Progenitor cell of endocrine pancreas (in vitro differentiated cells): Measurements from ENCODE around the gene MS4A2. TPM values are rescaled to one million over a fixed set of nuclear protein-coding genes. Genes with fewer than 3 reads are reported as not detected.
"Not testable (repeated sequence)": the region's sequence is repeated elsewhere in the genome, so short reads cannot be mapped to it uniquely, and the experiment has no call there.

Experiments
- DNase-seq: peaks from one replicate; pipeline ENCODE4 v3.0.0; 2021; ENCODE audit warnings: low spot score; ENCODE audit not compliant: unreplicated experiment
- H3K27ac Mint-ChIP-seq: 2 replicates; pipeline ENCODE4 v1.8.0; 2021; ENCODE audit warnings: mild to moderate bottlenecking, moderate library complexity, mixed read lengths
- H3K27me3 Mint-ChIP-seq: 2 replicates; pipeline ENCODE4 v1.8.0; 2021; ENCODE audit warnings: mixed read lengths
- H3K36me3 Mint-ChIP-seq: 2 replicates; pipeline ENCODE4 v1.8.0; 2022; ENCODE audit warnings: mixed read lengths; ENCODE audit not compliant: insufficient read depth
- H3K4me1 Mint-ChIP-seq: 2 replicates; pipeline ENCODE4 v1.8.0; 2021; ENCODE audit warnings: low read depth, mixed read lengths
- H3K4me3 Mint-ChIP-seq: 2 replicates; pipeline ENCODE4 v1.8.0; 2021; ENCODE audit warnings: low read depth, mild to moderate bottlenecking, moderate library complexity, mixed read lengths
- H3K9me3 Mint-ChIP-seq: 2 replicates; pipeline ENCODE4 v1.8.0; 2021; ENCODE audit warnings: low read depth, mixed read lengths
- total RNA-seq: library from RNA; stranded (reverse); gene quantifications from 2 replicates; pipeline ENCODE4 v1.2.1, GENCODE V29; 2021
- TF ChIP-seq, protein P1 (sequence below): fragments of 200-600 bp; sonication (generic); IDR thresholded peaks from one replicate; pipeline ENCODE4 v1.5.0; 2021; ENCODE audit warnings: antibody characterized with exemption, mild to moderate bottlenecking; ENCODE audit not compliant: unreplicated experiment

Gene MS4A2
- total RNA-seq, 1 donor from 2014 or later: not detected

DNA sequence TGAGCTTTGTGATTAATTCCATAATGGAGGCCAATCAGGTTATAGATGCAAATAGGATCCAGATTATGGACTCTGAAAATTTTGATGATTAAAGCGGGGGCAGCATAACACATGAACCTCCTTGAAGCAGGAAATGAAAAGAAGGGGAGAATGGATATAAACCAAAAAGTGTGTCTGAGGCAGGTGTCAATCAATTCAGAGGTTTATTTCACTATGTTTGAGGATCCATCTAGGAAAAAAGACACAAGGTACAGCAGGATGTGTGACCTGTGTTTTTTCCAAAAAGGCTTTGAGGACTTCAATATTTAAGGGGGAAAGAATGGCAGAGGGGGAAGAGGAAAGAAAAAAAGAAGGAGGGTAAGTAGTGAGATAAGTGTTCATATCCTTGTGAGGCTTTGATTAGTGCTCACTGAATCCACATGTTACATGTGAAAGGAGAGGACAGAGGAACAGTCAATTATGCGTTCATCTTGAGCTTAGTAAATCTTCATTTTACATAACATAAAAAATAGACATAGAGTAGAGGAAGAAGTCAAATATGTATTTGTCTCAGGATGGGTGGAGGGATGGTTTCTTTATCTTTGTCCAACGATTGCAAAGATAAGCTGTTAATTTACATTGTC lies 34.1 kb downstream of the MS4A2 start:
- Mint-ChIP-seq H3K9me3 (peaks cover 13% of the 10 kb centered on the region), H3K27ac (no peak overlapping the region), H3K4me1 (peaks cover 10% of the 10 kb centered on the region), H3K4me3 (no peak overlapping the region), H3K36me3 (peaks cover 3% of the 10 kb centered on the region), H3K27me3 (no peaks in the 10 kb centered on the region)
- TF ChIP-seq, protein P1, sequence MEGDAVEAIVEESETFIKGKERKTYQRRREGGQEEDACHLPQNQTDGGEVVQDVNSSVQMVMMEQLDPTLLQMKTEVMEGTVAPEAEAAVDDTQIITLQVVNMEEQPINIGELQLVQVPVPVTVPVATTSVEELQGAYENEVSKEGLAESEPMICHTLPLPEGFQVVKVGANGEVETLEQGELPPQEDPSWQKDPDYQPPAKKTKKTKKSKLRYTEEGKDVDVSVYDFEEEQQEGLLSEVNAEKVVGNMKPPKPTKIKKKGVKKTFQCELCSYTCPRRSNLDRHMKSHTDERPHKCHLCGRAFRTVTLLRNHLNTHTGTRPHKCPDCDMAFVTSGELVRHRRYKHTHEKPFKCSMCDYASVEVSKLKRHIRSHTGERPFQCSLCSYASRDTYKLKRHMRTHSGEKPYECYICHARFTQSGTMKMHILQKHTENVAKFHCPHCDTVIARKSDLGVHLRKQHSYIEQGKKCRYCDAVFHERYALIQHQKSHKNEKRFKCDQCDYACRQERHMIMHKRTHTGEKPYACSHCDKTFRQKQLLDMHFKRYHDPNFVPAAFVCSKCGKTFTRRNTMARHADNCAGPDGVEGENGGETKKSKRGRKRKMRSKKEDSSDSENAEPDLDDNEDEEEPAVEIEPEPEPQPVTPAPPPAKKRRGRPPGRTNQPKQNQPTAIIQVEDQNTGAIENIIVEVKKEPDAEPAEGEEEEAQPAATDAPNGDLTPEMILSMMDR: no peak
- DNase-seq: no peak

DNA sequence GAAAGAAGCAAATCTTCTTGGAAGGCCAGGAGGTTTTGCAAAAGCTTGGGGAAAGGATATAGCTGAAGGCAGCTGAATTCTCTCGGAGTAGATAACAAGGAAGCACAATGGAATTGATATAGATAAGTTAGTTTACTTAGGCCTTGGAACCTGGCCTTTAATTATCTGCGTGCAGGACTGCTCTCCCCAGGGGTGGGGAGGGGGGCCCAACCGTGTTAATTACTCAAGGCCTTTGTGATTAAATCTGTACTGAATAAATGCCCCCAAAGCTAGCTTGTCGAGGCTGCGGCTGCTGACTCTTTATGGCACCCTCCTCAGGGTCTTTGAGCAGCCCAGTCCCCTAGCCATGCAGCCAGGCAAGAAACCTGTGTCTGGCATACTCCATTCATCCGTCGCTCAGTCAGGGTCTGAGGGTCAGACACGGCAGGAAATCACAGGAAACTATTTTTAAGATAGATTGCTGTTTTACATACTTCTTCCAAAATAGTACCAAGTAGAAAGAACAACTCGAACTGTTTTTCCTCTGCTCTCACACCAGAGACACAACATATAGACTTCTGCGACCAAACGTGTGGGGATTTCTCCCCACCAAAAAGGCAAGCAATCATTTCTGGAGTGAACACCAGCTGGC lies 36.5 kb downstream of the MS4A2 start:
- no peak overlapping the region for H3K4me3 Mint-ChIP-seq
- no peak overlapping the region for H3K27ac Mint-ChIP-seq
- peaks cover 19% of the 10 kb centered on the region for H3K9me3 Mint-ChIP-seq
- TF ChIP-seq, protein P1: no peak
- peaks cover 10% of the 10 kb centered on the region for H3K4me1 Mint-ChIP-seq
- peaks cover 3% of the 10 kb centered on the region for H3K36me3 Mint-ChIP-seq
- H3K27me3 Mint-ChIP-seq: no peaks in the 10 kb centered on the region
- DNase-seq: no peak

DNA sequence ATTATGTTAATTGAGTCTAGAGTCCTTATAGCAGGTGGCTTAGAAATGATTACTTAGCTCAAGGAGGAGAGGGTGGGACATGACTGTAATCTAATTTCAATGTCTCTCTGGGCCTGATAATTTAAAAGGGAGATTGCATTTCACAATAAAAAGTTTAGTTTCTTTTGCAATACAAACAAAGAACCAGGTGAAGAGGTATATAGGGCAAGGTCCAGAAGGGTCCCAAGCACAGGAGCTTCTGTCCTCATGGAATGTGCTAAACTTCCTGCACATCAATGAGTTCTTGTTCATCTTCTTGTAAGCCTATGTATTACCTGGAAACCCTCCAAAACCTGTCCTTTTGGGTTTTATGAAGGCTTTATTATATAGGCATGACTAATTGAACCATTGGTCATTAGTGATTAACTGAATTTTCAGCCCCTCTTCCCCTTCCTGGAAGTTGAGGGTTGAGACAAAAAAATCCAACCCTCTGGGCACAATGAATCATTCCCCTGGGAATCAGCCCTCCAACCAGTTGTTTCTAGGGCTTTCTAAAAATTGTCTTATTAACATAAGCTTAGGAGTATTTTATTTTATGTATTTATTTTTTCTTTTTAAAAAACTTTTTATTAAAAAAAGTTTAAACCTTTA lies 37.6 kb downstream of the MS4A2 start:
- Mint-ChIP-seq H3K36me3 (peaks cover 3% of the 10 kb centered on the region), H3K27ac (no peak overlapping the region), H3K9me3 (peaks cover 19% of the 10 kb centered on the region), H3K27me3 (no peaks in the 10 kb centered on the region), H3K4me1 (peaks cover 4% of the 10 kb centered on the region), H3K4me3 (no peak overlapping the region)
- DNase-seq: no peak
- TF ChIP-seq, protein P1: no peak

DNA sequence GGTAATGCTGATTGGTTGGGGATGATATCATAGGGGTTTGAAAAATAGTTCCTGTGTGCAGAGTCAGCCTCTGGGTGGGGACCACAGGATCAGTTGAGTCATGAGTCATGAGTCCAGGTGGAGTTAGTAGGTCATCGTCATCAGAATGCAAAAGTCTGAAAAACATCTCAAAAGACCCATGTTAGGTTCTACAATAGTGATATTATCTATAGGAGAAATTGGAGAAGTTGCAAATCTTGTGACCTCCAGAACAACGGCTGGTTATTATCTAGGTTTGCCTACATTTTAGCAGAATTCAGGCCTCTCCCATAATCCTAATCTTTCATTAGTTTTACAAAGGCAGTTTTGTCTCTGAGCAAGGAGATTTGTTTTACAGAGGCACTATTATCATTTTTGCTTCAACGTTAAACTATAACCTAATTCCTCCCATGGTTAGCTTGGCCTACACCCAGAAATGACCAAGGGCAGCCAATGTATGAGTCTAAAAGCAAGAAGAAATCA lies 38.9 kb downstream of the MS4A2 start:
- Mint-ChIP-seq H3K4me1 (peaks cover 3% of the 10 kb centered on the region), H3K4me3 (no peak overlapping the region), H3K36me3 (peaks cover 3% of the 10 kb centered on the region), H3K9me3 (peaks cover 19% of the 10 kb centered on the region), H3K27me3 (no peaks in the 10 kb centered on the region), H3K27ac (no peak overlapping the region)
- TF ChIP-seq, protein P1: no peak
- no peak for DNase-seq

DNA sequence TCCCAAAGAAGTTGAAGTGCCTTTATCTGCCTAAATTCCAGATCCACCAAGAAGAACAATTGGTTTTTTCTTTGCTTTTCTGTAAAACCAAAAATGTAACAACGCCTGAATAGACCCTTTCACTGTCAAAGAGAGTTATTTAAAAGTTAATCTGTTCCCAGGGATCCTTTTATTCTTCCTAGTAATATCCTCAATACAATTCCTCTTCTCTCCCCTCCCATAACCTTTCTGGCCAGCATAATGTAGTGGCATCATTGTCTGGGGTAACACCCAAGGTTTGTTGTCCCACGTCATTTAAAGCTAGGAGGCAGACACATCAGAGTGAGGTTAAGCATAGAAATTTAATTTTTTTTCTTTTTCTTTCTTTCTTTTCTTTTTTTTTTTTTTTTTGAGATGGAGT lies 39.9 kb downstream of the MS4A2 start:
- DNase-seq: no peak
- TF ChIP-seq, protein P1: no peak
- Mint-ChIP-seq H3K27ac (no peak overlapping the region), H3K36me3 (peaks cover 3% of the 10 kb centered on the region), H3K4me3 (no peak overlapping the region), H3K27me3 (no peaks in the 10 kb centered on the region), H3K4me1 (peaks cover 7% of the 10 kb centered on the region), H3K9me3 (peaks cover 23% of the 10 kb centered on the region)

DNA sequence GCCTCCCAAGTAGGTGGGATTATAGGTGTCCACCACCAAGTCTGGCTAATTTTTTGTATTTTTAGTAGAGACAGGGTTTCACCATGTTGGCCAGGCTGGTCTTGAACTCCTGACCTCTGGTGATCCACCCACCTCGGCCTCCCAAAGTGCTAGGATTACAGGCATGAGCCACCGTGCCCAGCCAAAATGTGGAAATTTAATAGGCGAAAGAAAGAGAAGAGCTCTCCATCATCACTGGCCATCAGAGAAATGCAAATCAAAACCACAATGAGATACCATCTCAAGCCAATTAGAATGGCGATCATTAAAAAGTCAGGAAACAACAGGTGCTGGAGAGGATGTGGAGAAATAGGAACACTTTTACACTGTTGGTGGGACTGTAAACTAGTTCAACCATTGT lies 40.4 kb downstream of the MS4A2 start:
- not testable (repeated sequence) for H3K36me3 Mint-ChIP-seq, H3K27me3 Mint-ChIP-seq, H3K4me1 Mint-ChIP-seq, DNase-seq, H3K27ac Mint-ChIP-seq, H3K4me3 Mint-ChIP-seq
- peaks cover 27% of the 10 kb centered on the region for H3K9me3 Mint-ChIP-seq
